ENCODE measurements around the gene BAG5.

Gene BAG5

GRCh38 chr14:103545915-103546651 lies 16.4 kb downstream of the BAG5 start:
- H3K27ac ChIP-seq: no peak overlapping the region
- no peak overlapping the region for H3K4me3 ChIP-seq (ENCODE audit: low read depth, low read length)
- no peak for DNase-seq
- no peaks in the 10 kb centered on the region for H3K27me3 ChIP-seq (ENCODE audit: insufficient read depth, low read depth, severe bottlenecking)
- TF ChIP-seq, protein P1, sequence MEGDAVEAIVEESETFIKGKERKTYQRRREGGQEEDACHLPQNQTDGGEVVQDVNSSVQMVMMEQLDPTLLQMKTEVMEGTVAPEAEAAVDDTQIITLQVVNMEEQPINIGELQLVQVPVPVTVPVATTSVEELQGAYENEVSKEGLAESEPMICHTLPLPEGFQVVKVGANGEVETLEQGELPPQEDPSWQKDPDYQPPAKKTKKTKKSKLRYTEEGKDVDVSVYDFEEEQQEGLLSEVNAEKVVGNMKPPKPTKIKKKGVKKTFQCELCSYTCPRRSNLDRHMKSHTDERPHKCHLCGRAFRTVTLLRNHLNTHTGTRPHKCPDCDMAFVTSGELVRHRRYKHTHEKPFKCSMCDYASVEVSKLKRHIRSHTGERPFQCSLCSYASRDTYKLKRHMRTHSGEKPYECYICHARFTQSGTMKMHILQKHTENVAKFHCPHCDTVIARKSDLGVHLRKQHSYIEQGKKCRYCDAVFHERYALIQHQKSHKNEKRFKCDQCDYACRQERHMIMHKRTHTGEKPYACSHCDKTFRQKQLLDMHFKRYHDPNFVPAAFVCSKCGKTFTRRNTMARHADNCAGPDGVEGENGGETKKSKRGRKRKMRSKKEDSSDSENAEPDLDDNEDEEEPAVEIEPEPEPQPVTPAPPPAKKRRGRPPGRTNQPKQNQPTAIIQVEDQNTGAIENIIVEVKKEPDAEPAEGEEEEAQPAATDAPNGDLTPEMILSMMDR (IDR thresholded peaks at IDR 0.05; ENCODE audit: low read depth, low read length): no peak
- no peaks in the 10 kb centered on the region for H3K9me3 ChIP-seq (ENCODE audit: severe bottlenecking)
- H3K36me3 ChIP-seq: no peaks in the 10 kb centered on the region

GRCh38 chr14:103545219-103545914 lies 17.1 kb downstream of the BAG5 start:
- no peak for DNase-seq
- TF ChIP-seq, protein P1 (IDR thresholded peaks at IDR 0.05; ENCODE audit: low read depth, low read length): no peak
- no peaks in the 10 kb centered on the region for H3K9me3 ChIP-seq (ENCODE audit: severe bottlenecking)

DNA sequence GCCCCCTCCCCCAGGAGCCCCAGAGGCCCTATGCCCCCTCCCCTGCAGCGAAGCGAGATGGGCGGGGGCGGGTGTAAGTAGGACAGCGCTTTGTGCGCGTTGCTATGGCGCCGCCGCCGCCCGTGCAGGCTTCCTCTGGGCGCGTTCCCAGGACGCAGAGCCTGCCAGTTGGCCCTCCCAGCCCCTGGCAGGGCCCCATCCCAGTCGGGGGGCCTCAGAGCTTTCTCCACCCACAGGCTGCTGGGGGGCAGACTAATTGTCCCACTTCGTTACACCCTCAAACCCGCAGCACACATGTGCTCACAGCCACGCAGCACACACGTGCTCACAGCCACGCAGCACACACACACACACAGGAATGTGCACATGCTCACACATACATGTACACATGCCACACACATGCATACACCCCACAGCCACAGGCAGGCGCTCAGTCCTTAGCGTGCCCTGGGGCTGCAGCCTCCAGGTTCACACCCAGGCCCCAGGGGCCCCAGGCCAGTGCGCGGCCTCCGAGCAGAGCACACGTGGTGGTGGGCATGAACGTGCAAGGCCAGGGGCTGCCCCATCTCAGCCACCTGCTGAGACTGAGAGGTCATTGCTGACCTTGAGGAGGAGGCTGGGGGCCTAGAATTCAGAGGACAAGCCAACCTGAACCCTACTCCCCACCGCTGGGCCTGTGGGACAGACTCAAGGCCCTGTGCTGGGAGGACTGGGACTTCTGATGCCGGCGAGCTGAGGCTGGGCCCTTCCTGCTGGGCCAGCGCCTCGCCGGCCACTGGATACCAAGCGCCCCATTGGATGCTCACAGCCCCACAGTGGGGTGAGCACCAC lies 17.9 kb downstream of the BAG5 start:
- TF ChIP-seq, protein P1 (IDR thresholded peaks at IDR 0.05; ENCODE audit: low read depth, low read length): no peak

More at GRCh38 chr14:103545219-103545914, 17.1 kb downstream of the BAG5 start:
- H3K36me3 ChIP-seq: no peaks in the 10 kb centered on the region
- H3K4me3 ChIP-seq (ENCODE audit: low read depth, low read length): no peak overlapping the region
- no peak overlapping the region for H3K27ac ChIP-seq
- H3K27me3 ChIP-seq (ENCODE audit: insufficient read depth, low read depth, severe bottlenecking): no peaks in the 10 kb centered on the region

DNA sequence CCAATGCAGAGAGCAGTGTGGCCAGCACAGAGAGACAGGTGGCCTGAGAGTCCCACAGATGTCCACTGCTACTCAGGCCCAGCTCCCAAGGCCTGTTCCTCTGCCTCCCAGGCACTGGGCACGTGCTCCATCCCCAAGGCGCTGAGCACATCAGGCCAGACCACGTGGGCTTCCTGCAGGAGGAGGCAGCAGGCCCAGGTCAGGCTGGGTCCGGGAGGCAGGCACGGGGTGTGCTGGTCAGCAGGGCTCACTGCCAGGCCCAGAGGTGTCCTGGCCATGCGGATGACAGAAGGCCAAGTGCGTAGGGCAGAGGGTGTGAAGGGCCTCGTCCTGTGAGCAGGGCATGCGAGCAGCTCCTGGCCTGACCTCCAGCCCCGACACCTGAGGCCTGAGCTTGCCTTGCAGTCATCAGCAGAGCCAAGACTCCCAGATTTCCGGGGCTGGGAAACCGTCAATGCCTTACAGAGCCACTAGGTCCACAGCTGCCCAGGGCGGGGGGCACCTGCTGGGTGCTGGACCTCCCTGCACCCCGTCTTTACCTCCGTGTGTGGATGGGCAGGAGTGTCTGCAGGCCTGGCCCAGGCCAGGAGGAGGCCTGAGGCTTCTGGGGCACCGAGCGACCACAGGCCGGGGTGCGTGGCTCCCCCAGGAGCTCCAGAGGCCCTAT lies 18.6 kb downstream of the BAG5 start:
- Histone ChIP-seq H3K27me3 (ENCODE audit: insufficient read depth, low read depth, severe bottlenecking) (no peaks in the 10 kb centered on the region), H3K27ac (peak overlapping the region; percentile 77), H3K9me3 (ENCODE audit: severe bottlenecking) (no peaks in the 10 kb centered on the region), H3K4me3 (ENCODE audit: low read depth, low read length) (no peak overlapping the region), H3K36me3 (no peaks in the 10 kb centered on the region)
- TF ChIP-seq, protein P1 (IDR thresholded peaks at IDR 0.05; ENCODE audit: low read depth, low read length): no peak
- no peak for DNase-seq

More for the DNA sequence above, 17.9 kb downstream of the BAG5 start:
- Histone ChIP-seq H3K36me3 (no peaks in the 10 kb centered on the region), H3K9me3 (ENCODE audit: severe bottlenecking) (no peaks in the 10 kb centered on the region), H3K27me3 (ENCODE audit: insufficient read depth, low read depth, severe bottlenecking) (no peaks in the 10 kb centered on the region), H3K4me3 (ENCODE audit: low read depth, low read length) (no peak overlapping the region), H3K27ac (peak overlapping the region; percentile 31)
- no peak for DNase-seq

DNA sequence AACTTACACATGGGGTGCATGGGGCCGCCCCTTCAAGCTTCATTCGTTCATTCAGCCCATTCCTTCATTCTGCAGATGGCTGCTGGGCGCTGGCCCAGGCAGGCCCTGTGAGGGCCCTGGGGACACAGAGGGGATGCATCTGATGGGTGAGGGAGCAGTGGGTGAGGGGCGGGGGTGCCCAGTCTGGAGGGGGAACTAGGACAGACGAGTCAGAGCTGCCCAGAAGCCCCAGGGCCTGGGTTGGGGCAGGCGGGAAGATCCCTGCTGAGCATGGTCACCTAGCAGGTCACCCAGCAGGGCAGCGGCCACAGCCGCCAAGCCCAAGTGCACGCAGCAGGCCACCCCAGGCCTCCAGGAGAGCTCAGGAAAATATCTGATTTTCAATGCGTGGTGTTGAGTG lies 19.3 kb downstream of the BAG5 start:
- Histone ChIP-seq H3K4me3 (ENCODE audit: low read depth, low read length) (no peak overlapping the region), H3K9me3 (ENCODE audit: severe bottlenecking) (no peaks in the 10 kb centered on the region), H3K27ac (peak overlapping the region; percentile 77), H3K27me3 (ENCODE audit: insufficient read depth, low read depth, severe bottlenecking) (no peaks in the 10 kb centered on the region), H3K36me3 (no peaks in the 10 kb centered on the region)
- TF ChIP-seq, protein P1 (IDR thresholded peaks at IDR 0.05; ENCODE audit: low read depth, low read length): no peak
- no peak for DNase-seq

Data from WERI-Rb-1 (cell line).